ENCODE results near the gene WDFY1.

DNA sequence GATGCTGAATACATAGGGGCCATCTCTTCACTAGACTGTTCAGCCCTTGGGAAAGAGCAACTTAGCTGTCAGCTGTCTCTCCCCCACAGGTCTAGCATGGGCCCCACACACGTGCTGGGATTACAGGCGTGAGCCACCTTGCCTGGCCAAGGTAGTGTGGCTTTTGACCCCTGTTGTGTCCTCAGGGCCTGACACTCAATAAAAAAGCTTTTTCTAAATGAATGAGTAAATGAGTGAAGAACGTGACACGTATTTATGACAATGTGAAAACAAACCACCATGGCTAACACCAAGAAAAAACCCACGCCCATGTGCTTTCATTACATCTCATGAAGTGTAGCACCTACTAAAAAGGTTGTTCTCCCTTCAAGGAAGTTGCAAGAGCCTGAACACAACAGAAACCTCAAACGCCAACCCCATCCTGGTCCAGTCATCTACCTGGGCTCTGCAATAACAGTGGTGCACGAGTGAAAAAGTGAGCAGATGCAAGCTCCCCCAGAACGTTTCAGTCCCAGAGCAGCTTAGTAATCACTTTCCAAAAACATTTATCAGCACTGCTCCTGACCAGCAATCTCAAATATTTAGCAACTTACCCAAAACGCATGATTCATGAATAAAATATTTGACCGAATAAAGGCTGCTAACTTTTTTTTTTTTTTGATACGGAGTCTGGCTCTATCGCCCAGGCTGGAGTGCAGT is 3.4 kb downstream of the WDFY1 start:
- TF ChIP-seq, protein P1, sequence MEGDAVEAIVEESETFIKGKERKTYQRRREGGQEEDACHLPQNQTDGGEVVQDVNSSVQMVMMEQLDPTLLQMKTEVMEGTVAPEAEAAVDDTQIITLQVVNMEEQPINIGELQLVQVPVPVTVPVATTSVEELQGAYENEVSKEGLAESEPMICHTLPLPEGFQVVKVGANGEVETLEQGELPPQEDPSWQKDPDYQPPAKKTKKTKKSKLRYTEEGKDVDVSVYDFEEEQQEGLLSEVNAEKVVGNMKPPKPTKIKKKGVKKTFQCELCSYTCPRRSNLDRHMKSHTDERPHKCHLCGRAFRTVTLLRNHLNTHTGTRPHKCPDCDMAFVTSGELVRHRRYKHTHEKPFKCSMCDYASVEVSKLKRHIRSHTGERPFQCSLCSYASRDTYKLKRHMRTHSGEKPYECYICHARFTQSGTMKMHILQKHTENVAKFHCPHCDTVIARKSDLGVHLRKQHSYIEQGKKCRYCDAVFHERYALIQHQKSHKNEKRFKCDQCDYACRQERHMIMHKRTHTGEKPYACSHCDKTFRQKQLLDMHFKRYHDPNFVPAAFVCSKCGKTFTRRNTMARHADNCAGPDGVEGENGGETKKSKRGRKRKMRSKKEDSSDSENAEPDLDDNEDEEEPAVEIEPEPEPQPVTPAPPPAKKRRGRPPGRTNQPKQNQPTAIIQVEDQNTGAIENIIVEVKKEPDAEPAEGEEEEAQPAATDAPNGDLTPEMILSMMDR (IDR thresholded peaks at IDR 0.05): no peak
- no peak for TF ChIP-seq POLR2A (IDR thresholded peaks at IDR 0.05)
